A549 treated with dexamethasone at 1 μM for 4 hours (cell line): Measurements from ENCODE around the gene KRTAP5-7. TPM values are rescaled to one million over a fixed set of nuclear protein-coding genes. Genes with fewer than 3 reads are reported as not detected.

Source experiments
- total RNA-seq: library from RNA; stranded (reverse); fragments of 200-300 nt; extraction: Qiagen RNA extraction; gene quantifications from 5 replicates; pipeline ENCODE4 v1.2.3, GENCODE V29; 2022

The KRTAP5-7 gene
- total RNA-seq = not detected in 5 replicates

GRCh38 chr11:71526796-71527575 lies at the start of gene KRTAP5-7:
TSS of gene KRTAP5-7 (plus strand) at chr11:71527267. CDS start at chr11:71527301, 34 bp downstream.

DNA sequence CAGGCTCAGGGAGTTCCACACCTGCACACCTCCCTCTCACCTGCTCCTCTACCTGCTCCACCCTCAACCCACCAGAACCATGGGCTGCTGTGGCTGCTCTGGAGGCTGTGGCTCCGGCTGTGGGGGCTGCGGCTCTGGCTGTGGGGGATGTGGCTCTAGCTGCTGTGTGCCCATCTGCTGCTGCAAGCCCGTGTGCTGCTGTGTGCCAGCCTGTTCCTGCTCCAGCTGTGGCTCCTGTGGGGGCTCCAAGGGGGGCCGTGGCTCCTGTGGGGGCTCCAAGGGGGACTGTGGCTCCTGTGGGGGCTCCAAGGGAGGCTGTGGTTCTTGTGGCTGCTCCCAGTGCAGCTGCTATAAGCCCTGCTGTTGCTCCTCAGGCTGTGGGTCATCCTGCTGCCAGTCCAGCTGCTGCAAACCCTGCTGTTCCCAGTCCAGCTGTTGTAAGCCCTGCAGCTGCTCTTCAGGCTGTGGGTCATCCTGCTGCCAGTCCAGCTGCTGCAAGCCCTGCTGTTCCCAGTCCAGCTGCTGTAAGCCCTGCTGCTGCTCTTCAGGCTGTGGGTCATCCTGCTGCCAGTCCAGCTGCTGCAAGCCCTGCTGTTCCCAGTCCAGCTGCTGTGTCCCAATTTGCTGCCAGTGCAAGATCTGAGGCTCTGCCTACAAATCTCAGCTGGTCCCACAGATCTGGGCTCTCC lies 11.1 kb downstream of the KRTAP5-7 start, which contains the start of gene KRTAP5-8:
KRTAP5-8 (plus strand) TSS at position 49 of the 689 bp plus-strand sequence; CDS start at position 80, 31 bp downstream.

DNA sequence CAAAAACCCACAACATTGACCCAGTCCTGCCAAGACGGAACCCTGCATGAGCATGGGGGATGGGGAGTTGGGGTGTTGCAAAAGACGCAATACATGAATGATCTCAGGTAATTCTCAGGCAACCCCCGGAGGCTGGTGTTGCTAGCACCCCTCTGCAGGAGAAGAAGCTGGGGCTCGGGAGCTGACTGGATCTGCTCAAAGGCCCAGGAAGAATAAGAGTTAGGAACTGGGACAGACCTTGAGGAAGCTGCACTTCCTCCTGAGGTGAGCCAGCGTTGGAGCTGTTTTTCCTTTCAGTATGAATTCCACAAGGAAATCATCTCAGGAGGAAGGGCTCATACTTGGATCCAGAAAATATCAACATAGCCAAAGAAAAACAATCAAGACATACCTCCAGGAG lies 21.1 kb downstream of the KRTAP5-7 start, which contains the start of gene KRTAP5-9:
KRTAP5-9 (plus strand) TSS at position 301 of the 400 bp plus-strand sequence. CDS start 238 bp downstream, outside the sequence.

DNA sequence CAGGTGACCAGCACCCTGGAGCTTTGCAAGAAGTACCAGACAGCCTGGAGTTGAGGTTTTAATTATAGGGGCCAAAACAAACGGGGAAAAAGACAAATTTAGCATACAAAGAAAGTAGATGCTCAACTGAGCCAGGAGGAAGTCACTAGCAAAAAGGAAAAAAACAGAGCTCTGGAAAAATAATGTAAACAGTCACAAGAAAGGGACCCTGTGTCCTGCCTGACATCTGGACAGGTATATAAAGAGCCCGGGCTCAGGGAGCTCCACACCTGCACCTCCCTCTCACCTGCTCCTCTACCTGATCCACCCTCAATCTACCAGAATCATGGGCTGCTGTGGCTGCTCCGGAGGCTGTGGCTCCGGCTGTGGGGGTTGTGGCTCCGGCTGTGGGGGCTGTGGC lies 38.2 kb downstream of the KRTAP5-7 start, which contains the start of gene KRTAP5-10:
KRTAP5-10 (plus strand) TSS at position 301 of the 400 bp plus-strand sequence; CDS start at position 326, 25 bp downstream.

Other genes starting within 250 kb of the KRTAP5-7 start
- gene DHCR7, start 78.9 kb upstream of the KRTAP5-7 start, total RNA-seq = 38.2 to 57.8 TPM (median 53.2 TPM) in 5 replicates
- 36.0 to 47.8 TPM (median 44.9 TPM) in 5 replicates for gene NADSYN1, start 74.1 kb upstream of the KRTAP5-7 start, total RNA-seq
- 0.07 TPM in 1 of 5 replicates, not detected in the others for gene KRTAP5-8, start 10.8 kb downstream of the KRTAP5-7 start, total RNA-seq
- not detected in 5 replicates for gene KRTAP5-9, start 21.2 kb downstream of the KRTAP5-7 start, total RNA-seq
- gene KRTAP5-10, start 38.3 kb downstream of the KRTAP5-7 start, total RNA-seq = not detected in 5 replicates
- gene KRTAP5-11, start 55.6 kb downstream of the KRTAP5-7 start, total RNA-seq = not detected in 5 replicates